ENCODE results near the gene TTF1.

TTF1 gene

GRCh38 chr9:132356324-132356924, 50.2 kb downstream of the TTF1 start:
- no peak for DNase-seq

GRCh38 chr9:132354637-132355355, 51.8 kb downstream of the TTF1 start, which contains the start of gene SETX:
TSS of gene SETX (minus strand) at chr9:132354986. CDS start at chr9:132349428, 5,558 bp downstream.
- DNase-seq, result peak; percentile 96

- DNase-seq, result no peak
These were observed 55.1 kb downstream of the TTF1 start for GRCh38 chr9:132351404-132352045.

- peak; percentile 41 for DNase-seq
These were observed 55.8 kb downstream of the TTF1 start for GRCh38 chr9:132350861-132351315.

- DNase-seq, result no peak
These were observed 58.0 kb downstream of the TTF1 start for GRCh38 chr9:132348676-132349075.

- DNase-seq, result no peak
These were observed 60.5 kb downstream of the TTF1 start for GRCh38 chr9:132346177-132346576.

- no peak for DNase-seq
These were observed 65.3 kb downstream of the TTF1 start for GRCh38 chr9:132341177-132341840.

- no peak for DNase-seq
These were observed 72.3 kb downstream of the TTF1 start for GRCh38 chr9:132334364-132334763.

GRCh38 chr9:132333556-132333955, 73.1 kb downstream of the TTF1 start:
- no peak for DNase-seq

- DNase-seq, result no peak
These were observed 78.1 kb downstream of the TTF1 start for GRCh38 chr9:132328580-132328979.

- DNase-seq, result no peak
These were observed 79.1 kb downstream of the TTF1 start for GRCh38 chr9:132327537-132327936.
